ENCODE results near the gene SDCCAG8. TPM values are rescaled to one million over a fixed set of nuclear protein-coding genes. Genes with fewer than 3 reads are reported as not detected.

Gene SDCCAG8
- total RNA-seq, 1 donor from 2014 or later: 26.7 TPM

DNA sequence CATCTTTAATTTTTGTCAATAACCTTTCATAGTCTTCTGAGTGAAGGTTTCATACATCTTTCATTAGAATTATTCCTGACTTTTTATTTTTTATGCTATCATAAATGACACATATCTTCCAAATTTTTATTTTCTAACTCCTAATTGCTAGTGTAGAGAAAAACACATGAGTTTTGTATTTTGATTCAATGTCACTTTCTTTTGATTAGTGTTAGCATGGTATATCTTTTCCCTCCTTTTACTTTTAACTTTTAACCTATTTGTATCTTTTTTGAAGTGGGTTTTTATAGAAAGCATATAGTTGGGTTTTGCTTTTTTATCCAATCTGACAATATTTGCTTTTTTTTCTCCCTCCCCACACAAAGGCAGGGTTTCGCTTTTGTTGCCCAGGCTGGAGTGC, 43.2 kb downstream of the SDCCAG8 start:
- Mint-ChIP-seq H3K36me3 (ENCODE audit: unreplicated experiment) (peaks cover 52% of the 10 kb centered on the region), H3K9me3 (ENCODE audit: unreplicated experiment) (peaks cover 15% of the 10 kb centered on the region), H3K27ac (ENCODE audit: unreplicated experiment) (no peak overlapping the region), H3K4me3 (ENCODE audit: unreplicated experiment) (no peak overlapping the region), H3K4me1 (ENCODE audit: unreplicated experiment) (peaks cover 10% of the 10 kb centered on the region), H3K27me3 (ENCODE audit: unreplicated experiment) (no peaks in the 10 kb centered on the region)
- no peak for DNase-seq (ENCODE audit: extremely low spot score, unreplicated experiment)
- TF ChIP-seq, protein P1, sequence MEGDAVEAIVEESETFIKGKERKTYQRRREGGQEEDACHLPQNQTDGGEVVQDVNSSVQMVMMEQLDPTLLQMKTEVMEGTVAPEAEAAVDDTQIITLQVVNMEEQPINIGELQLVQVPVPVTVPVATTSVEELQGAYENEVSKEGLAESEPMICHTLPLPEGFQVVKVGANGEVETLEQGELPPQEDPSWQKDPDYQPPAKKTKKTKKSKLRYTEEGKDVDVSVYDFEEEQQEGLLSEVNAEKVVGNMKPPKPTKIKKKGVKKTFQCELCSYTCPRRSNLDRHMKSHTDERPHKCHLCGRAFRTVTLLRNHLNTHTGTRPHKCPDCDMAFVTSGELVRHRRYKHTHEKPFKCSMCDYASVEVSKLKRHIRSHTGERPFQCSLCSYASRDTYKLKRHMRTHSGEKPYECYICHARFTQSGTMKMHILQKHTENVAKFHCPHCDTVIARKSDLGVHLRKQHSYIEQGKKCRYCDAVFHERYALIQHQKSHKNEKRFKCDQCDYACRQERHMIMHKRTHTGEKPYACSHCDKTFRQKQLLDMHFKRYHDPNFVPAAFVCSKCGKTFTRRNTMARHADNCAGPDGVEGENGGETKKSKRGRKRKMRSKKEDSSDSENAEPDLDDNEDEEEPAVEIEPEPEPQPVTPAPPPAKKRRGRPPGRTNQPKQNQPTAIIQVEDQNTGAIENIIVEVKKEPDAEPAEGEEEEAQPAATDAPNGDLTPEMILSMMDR (IDR thresholded peaks at IDR 0.05): no peak

DNA sequence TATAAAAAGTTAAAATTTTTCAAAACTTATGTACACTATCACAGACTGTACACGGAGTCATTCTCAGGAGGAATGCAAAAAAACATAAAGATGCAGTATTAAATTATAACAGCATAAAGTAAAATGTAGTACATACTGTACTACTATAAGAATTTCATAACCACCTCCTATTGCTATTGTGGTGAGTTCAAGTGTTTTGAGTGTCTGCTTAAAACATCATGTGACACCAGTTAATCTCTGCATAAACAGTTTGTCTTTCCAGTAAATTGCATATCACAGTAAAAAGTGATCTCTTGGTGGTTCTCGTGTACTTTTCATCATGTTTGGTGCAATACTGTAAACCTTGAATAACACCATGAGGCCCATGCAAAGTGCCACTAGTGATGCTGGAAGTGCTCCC, 45.2 kb downstream of the SDCCAG8 start:
- Mint-ChIP-seq H3K27me3 (ENCODE audit: unreplicated experiment) (no peaks in the 10 kb centered on the region), H3K9me3 (ENCODE audit: unreplicated experiment) (peaks cover 12% of the 10 kb centered on the region), H3K4me1 (ENCODE audit: unreplicated experiment) (no peaks in the 10 kb centered on the region), H3K36me3 (ENCODE audit: unreplicated experiment) (peaks cover 41% of the 10 kb centered on the region), H3K4me3 (ENCODE audit: unreplicated experiment) (no peak overlapping the region), H3K27ac (ENCODE audit: unreplicated experiment) (no peak overlapping the region)
- no peak for DNase-seq (ENCODE audit: extremely low spot score, unreplicated experiment)
- TF ChIP-seq, protein P1 (IDR thresholded peaks at IDR 0.05): no peak

DNA sequence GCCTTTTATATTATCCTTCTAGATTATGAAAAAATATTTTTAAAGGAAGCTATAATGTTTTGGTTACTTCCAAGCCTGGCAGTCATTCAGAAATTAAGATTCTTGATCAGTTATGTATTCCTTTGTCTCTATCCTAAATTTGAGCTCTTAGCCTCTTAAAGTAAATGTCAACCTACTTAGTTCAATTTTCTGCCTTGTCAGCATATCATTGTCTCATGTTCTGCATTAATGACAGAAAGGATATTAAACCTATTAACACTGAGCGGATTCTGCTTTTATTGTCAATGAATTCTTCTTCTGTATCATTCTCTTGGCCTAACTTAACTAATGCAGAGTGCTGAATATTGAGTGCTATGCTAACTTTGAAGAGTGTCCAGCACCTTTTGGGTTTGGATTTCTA, 56.0 kb downstream of the SDCCAG8 start:
- no peak overlapping the region for H3K27ac Mint-ChIP-seq (ENCODE audit: unreplicated experiment)
- H3K9me3 Mint-ChIP-seq (ENCODE audit: unreplicated experiment): no peaks in the 10 kb centered on the region
- DNase-seq (ENCODE audit: extremely low spot score, unreplicated experiment): no peak

DNA sequence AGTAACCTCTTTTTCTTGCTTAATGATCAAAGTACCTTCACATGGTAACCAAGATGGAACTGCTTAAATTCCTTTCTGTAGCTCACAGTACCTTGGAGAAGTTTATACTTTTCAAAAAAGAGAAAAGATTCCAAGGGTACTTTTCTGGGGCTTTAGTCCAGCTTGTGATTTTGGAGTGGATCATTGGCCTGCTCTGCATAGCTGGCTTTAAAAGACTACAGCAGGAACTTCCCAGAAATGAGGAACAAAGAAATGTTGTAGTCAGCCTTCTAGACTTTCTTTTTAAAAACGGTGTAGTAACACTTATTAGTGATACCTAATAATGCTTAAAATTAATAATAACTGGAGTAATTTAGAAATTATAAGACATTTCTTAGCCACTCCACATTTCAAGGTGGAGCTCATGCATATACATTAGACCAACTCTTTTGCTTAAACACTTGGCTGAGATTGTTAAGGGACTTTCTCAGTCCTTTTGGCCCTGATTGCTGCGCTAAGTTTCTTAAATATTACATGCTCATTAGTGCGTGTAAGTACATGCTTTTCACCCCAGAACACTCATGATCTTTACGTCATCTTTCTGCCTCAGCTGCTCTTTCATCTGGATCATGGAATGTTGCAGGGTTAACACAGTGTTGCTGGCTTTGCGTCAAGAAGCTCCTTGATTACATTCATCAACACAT, 57.3 kb downstream of the SDCCAG8 start:
- no peak overlapping the region for H3K27ac Mint-ChIP-seq (ENCODE audit: unreplicated experiment)
- no peaks in the 10 kb centered on the region for H3K9me3 Mint-ChIP-seq (ENCODE audit: unreplicated experiment)
- H3K36me3 Mint-ChIP-seq (ENCODE audit: unreplicated experiment): peaks cover 25% of the 10 kb centered on the region
- peaks cover 23% of the 10 kb centered on the region for H3K4me1 Mint-ChIP-seq (ENCODE audit: unreplicated experiment)
- TF ChIP-seq, protein P1 (IDR thresholded peaks at IDR 0.05): no peak
- H3K27me3 Mint-ChIP-seq (ENCODE audit: unreplicated experiment): no peaks in the 10 kb centered on the region
- DNase-seq (ENCODE audit: extremely low spot score, unreplicated experiment): no peak
- no peak overlapping the region for H3K4me3 Mint-ChIP-seq (ENCODE audit: unreplicated experiment)

More for the DNA sequence above, 56.0 kb downstream of the SDCCAG8 start:
- Mint-ChIP-seq H3K4me1 (ENCODE audit: unreplicated experiment) (peaks cover 23% of the 10 kb centered on the region), H3K4me3 (ENCODE audit: unreplicated experiment) (no peak overlapping the region), H3K36me3 (ENCODE audit: unreplicated experiment) (peaks cover 23% of the 10 kb centered on the region), H3K27me3 (ENCODE audit: unreplicated experiment) (no peaks in the 10 kb centered on the region)
- TF ChIP-seq, protein P1 (IDR thresholded peaks at IDR 0.05): no peak

DNA sequence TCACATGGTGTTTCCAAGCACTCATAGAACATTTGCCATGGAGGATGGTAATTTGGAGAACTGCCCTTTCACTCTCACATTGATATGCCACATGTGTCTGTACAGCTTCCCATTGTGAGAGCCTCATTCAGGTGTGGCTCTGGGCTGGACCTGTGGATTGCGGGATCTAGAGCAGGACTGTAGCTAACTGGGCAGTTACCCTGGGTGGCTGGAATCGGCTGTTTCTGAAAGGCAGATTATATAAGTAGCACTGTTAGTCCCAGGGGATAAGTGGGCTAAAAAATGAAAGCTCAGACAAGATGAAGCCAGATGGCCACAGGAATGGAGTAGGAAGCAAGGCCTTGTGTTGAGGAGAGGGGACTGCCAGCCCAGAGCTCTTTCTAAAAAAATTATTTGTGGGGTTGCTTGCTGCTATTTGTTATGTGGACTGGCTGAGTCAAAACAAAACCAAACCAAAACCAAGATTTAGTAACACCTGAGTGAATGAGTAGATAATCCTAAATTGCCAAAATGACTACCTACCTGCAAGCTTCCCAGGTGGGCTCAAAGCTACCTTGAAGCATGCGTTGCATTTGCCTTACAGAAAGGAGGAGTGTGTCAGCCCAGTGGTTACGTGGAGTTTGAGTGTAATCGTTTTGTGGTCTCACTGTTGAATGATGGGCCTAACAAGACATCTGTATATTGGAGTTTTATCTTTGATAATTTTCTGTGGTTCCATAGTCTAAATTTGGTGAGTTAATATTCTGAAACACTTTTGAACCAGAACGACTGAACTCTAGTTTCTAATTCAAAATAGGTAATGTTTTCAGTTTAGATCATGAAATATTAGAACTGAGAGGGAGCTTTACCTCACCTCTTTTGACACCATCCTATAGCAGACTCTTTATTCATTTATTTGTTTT, 58.0 kb downstream of the SDCCAG8 start:
- TF ChIP-seq, protein P1 (IDR thresholded peaks at IDR 0.05): no peak
- peaks cover 23% of the 10 kb centered on the region for H3K4me1 Mint-ChIP-seq (ENCODE audit: unreplicated experiment)
- peaks cover 25% of the 10 kb centered on the region for H3K36me3 Mint-ChIP-seq (ENCODE audit: unreplicated experiment)
- H3K9me3 Mint-ChIP-seq (ENCODE audit: unreplicated experiment): no peaks in the 10 kb centered on the region
- H3K27ac Mint-ChIP-seq (ENCODE audit: unreplicated experiment): no peak overlapping the region
- no peak for DNase-seq (ENCODE audit: extremely low spot score, unreplicated experiment)
- H3K27me3 Mint-ChIP-seq (ENCODE audit: unreplicated experiment): no peaks in the 10 kb centered on the region
- H3K4me3 Mint-ChIP-seq (ENCODE audit: unreplicated experiment): no peak overlapping the region
